Neural cell (in vitro differentiated cells): ENCODE results near the gene TMEM50B.

Source experiments
- EP300 ChIP-seq: fragments of 450-650 bp; conservative IDR thresholded peaks from 2 replicates; pipeline ENCODE4 v1.6.1; 2014; ENCODE audit warnings: antibody characterized with exemption, mild to moderate bottlenecking, moderate library complexity; ENCODE audit not compliant: poor library complexity, severe bottlenecking
- EZH2 ChIP-seq: fragments of 200-600, 300-800 bp; shearing (Covaris generic), sonication (generic); IDR thresholded peaks from 2 replicates; pipeline ENCODE4 v1.6.1; 2014; ENCODE audit warnings: antibody characterized with exemption, low read length, borderline replicate concordance, mild to moderate bottlenecking; ENCODE audit not compliant: insufficient read depth, poor library complexity, severe bottlenecking
- POLR2AphosphoS5 ChIP-seq: IDR thresholded peaks from 2 replicates; pipeline ENCODE4 v1.6.1; 2012
- SMC3 ChIP-seq: fragments of 450-650 bp; conservative IDR thresholded peaks from 2 replicates; pipeline ENCODE4 v1.6.1; 2014; ENCODE audit warnings: antibody characterized with exemption, mild to moderate bottlenecking, moderate library complexity; ENCODE audit not compliant: poor library complexity
- TF ChIP-seq, protein P1 (sequence below): fragments of 450-650 bp; IDR thresholded peaks from 2 replicates; pipeline ENCODE4 v1.5.1; 2014; ENCODE audit warnings: antibody characterized with exemption, mild to moderate bottlenecking, moderate library complexity; ENCODE audit not compliant: poor library complexity, severe bottlenecking
- TF ChIP-seq, protein P2 (sequence below): IDR thresholded peaks from 2 replicates; pipeline ENCODE4 v1.6.1; 2012; ENCODE audit warnings: borderline replicate concordance

DNA sequence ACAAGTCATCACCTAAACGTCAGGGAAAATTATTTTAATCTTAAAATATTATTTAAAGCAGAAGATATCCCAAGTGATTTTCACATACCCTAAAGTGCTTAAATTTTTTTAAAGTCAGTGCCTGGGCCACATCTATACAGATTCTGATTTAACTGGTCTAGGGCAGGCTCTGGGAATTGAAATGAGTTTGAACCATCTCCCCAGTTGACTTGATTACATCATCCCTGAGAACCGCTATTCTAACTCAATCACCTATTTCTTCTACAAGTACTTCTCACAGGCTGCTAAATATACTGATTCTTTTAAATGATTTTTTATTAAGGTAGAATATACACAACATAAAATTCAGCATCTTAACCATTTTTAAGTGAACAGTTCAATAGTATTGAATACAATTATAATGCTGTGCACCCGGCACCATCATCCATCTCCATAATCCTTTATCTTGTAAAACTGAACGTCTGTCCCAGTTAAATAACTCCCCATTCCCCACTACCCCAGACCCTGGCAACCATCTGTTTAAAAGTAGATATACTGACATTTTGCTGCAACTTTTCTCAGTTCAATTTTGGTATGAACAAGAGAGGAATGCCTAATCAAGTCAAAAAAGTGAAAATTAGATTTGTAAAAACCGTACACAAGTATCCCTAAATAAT lies 42.7 kb upstream of the TMEM50B start:
- TF ChIP-seq POLR2AphosphoS5 (no peak), SMC3 (no peak), EZH2 (no peak), EP300 (no peak)
- TF ChIP-seq, protein P1, sequence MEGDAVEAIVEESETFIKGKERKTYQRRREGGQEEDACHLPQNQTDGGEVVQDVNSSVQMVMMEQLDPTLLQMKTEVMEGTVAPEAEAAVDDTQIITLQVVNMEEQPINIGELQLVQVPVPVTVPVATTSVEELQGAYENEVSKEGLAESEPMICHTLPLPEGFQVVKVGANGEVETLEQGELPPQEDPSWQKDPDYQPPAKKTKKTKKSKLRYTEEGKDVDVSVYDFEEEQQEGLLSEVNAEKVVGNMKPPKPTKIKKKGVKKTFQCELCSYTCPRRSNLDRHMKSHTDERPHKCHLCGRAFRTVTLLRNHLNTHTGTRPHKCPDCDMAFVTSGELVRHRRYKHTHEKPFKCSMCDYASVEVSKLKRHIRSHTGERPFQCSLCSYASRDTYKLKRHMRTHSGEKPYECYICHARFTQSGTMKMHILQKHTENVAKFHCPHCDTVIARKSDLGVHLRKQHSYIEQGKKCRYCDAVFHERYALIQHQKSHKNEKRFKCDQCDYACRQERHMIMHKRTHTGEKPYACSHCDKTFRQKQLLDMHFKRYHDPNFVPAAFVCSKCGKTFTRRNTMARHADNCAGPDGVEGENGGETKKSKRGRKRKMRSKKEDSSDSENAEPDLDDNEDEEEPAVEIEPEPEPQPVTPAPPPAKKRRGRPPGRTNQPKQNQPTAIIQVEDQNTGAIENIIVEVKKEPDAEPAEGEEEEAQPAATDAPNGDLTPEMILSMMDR = no peak
- TF ChIP-seq, protein P2, sequence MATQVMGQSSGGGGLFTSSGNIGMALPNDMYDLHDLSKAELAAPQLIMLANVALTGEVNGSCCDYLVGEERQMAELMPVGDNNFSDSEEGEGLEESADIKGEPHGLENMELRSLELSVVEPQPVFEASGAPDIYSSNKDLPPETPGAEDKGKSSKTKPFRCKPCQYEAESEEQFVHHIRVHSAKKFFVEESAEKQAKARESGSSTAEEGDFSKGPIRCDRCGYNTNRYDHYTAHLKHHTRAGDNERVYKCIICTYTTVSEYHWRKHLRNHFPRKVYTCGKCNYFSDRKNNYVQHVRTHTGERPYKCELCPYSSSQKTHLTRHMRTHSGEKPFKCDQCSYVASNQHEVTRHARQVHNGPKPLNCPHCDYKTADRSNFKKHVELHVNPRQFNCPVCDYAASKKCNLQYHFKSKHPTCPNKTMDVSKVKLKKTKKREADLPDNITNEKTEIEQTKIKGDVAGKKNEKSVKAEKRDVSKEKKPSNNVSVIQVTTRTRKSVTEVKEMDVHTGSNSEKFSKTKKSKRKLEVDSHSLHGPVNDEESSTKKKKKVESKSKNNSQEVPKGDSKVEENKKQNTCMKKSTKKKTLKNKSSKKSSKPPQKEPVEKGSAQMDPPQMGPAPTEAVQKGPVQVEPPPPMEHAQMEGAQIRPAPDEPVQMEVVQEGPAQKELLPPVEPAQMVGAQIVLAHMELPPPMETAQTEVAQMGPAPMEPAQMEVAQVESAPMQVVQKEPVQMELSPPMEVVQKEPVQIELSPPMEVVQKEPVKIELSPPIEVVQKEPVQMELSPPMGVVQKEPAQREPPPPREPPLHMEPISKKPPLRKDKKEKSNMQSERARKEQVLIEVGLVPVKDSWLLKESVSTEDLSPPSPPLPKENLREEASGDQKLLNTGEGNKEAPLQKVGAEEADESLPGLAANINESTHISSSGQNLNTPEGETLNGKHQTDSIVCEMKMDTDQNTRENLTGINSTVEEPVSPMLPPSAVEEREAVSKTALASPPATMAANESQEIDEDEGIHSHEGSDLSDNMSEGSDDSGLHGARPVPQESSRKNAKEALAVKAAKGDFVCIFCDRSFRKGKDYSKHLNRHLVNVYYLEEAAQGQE = no peak
